Measurements from ENCODE around the gene LSM14B.

LSM14B gene

GRCh38 chr20:62096421-62097380 is 25.6 kb upstream of the LSM14B start:
- no peak for TF ChIP-seq POLR2A (IDR thresholded peaks at IDR 0.05; ENCODE audit: extremely low read depth, insufficient read length)
- TF ChIP-seq CTCF (IDR thresholded peaks at IDR 0.05; ENCODE audit: low read depth, low read length), result no peak
- no peak for TF ChIP-seq MYC (IDR thresholded peaks at IDR 0.05; ENCODE audit: low read depth, low read length)
- no peak for TF ChIP-seq MAX (IDR thresholded peaks at IDR 0.05; ENCODE audit: low read depth, low read length)
- H3K4me3 ChIP-seq (ENCODE audit: low read depth, low read length), result no peak overlapping the region
- DNase-seq (ENCODE audit: low read depth), result no peak

- DNase-seq (ENCODE audit: low read depth), result no peak
- no peak for TF ChIP-seq MYC (IDR thresholded peaks at IDR 0.05; ENCODE audit: low read depth, low read length)
- TF ChIP-seq POLR2A (IDR thresholded peaks at IDR 0.05; ENCODE audit: extremely low read depth, insufficient read length), result no peak
- no peak for TF ChIP-seq CTCF (IDR thresholded peaks at IDR 0.05; ENCODE audit: low read depth, low read length)
- no peak for TF ChIP-seq MAX (IDR thresholded peaks at IDR 0.05; ENCODE audit: low read depth, low read length)
- no peak overlapping the region for H3K4me3 ChIP-seq (ENCODE audit: low read depth, low read length)
Measured at GRCh38 chr20:62097881-62098407, 24.3 kb upstream of the LSM14B start.

- TF ChIP-seq CTCF (IDR thresholded peaks at IDR 0.05; ENCODE audit: low read depth, low read length) (no peak), POLR2A (IDR thresholded peaks at IDR 0.05; ENCODE audit: extremely low read depth, insufficient read length) (no peak), MYC (IDR thresholded peaks at IDR 0.05; ENCODE audit: low read depth, low read length) (no peak), MAX (IDR thresholded peaks at IDR 0.05; ENCODE audit: low read depth, low read length) (no peak)
- H3K4me3 ChIP-seq (ENCODE audit: low read depth, low read length), result no peak overlapping the region
- DNase-seq (ENCODE audit: low read depth), result no peak
Measured at GRCh38 chr20:62101078-62101477, 21.2 kb upstream of the LSM14B start.

GRCh38 chr20:62103508-62104233 is 18.6 kb upstream of the LSM14B start:
- TF ChIP-seq MYC (IDR thresholded peaks at IDR 0.05; ENCODE audit: low read depth, low read length), result no peak
- no peak for TF ChIP-seq MAX (IDR thresholded peaks at IDR 0.05; ENCODE audit: low read depth, low read length)
- TF ChIP-seq CTCF (IDR thresholded peaks at IDR 0.05; ENCODE audit: low read depth, low read length), result no peak
- TF ChIP-seq POLR2A (IDR thresholded peaks at IDR 0.05; ENCODE audit: extremely low read depth, insufficient read length), result no peak
- H3K4me3 ChIP-seq (ENCODE audit: low read depth, low read length), result no peak overlapping the region
- no peak for DNase-seq (ENCODE audit: low read depth)

GRCh38 chr20:62104234-62104789 is 18.0 kb upstream of the LSM14B start:
- no peak for DNase-seq (ENCODE audit: low read depth)
- TF ChIP-seq MAX (IDR thresholded peaks at IDR 0.05; ENCODE audit: low read depth, low read length), result no peak
- TF ChIP-seq CTCF (IDR thresholded peaks at IDR 0.05; ENCODE audit: low read depth, low read length), result no peak
- TF ChIP-seq POLR2A (IDR thresholded peaks at IDR 0.05; ENCODE audit: extremely low read depth, insufficient read length), result no peak
- no peak for TF ChIP-seq MYC (IDR thresholded peaks at IDR 0.05; ENCODE audit: low read depth, low read length)

More at GRCh38 chr20:62104234-62104789, 18.0 kb upstream of the LSM14B start:
- no peak overlapping the region for H3K4me3 ChIP-seq (ENCODE audit: low read depth, low read length)
